ENCODE data around the gene BCAS3.

BCAS3 gene

GRCh38 chr17:61333136-61333535 is 655.5 kb downstream of the BCAS3 start:
- TF ChIP-seq CTCF (IDR thresholded peaks at IDR 0.05; ENCODE audit: insufficient read depth, low read depth, low read length, missing control alignments) = no peak
- DNase-seq (ENCODE audit: low read depth) = no peak
- no peak overlapping the region for H3K4me3 ChIP-seq (ENCODE audit: low read length)

DNA sequence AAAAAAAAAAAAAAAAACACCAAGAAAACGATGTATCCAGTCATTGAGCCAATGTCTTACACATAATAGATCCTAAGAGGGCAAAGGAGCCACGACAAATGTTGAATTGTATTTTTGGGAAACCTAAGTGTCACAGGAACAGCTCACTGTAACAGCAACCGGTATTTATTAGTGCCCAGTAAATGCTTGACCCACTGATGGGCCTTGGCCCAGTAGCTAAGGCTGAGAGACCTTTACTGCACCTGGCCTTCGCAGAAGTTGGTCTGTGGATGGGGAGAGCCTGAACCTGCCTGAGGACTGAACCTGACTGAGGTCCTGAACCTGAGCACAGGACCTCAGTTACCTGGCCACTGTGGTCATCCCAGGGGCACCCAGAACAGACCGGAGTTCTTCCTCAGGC is 657.0 kb downstream of the BCAS3 start:
- H3K4me3 ChIP-seq (ENCODE audit: low read length) = no peak overlapping the region
- no peak for DNase-seq (ENCODE audit: low read depth)
- no peak for TF ChIP-seq CTCF (IDR thresholded peaks at IDR 0.05; ENCODE audit: insufficient read depth, low read depth, low read length, missing control alignments)

DNA sequence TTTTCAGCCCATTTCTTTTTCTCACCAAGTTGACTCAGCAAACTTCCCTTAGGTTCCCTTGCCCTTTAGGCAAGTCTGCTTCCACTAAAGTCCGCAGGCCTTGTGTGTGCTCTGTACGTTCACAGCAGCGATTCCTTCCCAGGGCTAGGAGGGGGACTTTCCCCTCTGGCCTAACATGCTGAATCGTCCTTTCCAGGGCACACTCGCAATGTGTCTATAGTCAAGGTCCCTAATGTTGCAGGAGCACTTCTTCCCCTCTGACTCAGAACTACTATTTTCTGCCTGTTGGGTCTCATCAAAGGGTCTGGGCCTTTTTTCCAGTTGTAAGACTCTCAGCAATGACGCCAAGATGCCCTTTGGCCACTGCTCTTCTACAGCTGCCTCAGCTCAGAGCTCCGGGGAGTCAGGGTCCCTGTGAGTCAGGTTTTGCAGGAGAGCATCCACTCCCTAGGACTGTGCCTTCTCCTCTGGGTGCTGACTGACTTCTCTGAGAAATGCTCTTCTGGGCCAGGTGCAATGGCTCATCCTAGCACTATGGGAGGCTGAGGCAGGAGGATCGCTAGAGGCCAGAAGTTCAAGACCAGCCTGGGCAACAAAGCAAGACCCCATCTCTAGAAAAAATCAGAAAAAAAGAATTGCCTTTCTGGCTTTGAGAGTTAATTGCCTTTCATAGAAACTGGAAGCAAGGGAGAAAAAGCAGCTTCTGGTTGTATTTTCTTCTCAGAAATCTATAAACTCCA is 657.6 kb downstream of the BCAS3 start:
- H3K4me3 ChIP-seq (ENCODE audit: low read length) = no peak overlapping the region
- DNase-seq (ENCODE audit: low read depth) = no peak
- no peak for TF ChIP-seq CTCF (IDR thresholded peaks at IDR 0.05; ENCODE audit: insufficient read depth, low read depth, low read length, missing control alignments)

GRCh38 chr17:61335845-61336655 is 658.4 kb downstream of the BCAS3 start:
- TF ChIP-seq CTCF (IDR thresholded peaks at IDR 0.05; ENCODE audit: insufficient read depth, low read depth, low read length, missing control alignments) = no peak
- DNase-seq (ENCODE audit: low read depth) = no peak
- no peak overlapping the region for H3K4me3 ChIP-seq (ENCODE audit: low read length)

GRCh38 chr17:61337290-61337689 is 659.6 kb downstream of the BCAS3 start:
- H3K4me3 ChIP-seq (ENCODE audit: low read length) = no peak overlapping the region
- DNase-seq (ENCODE audit: low read depth) = no peak
- no peak for TF ChIP-seq CTCF (IDR thresholded peaks at IDR 0.05; ENCODE audit: insufficient read depth, low read depth, low read length, missing control alignments)

- no peak overlapping the region for H3K4me3 ChIP-seq (ENCODE audit: low read length)
- no peak for TF ChIP-seq CTCF (IDR thresholded peaks at IDR 0.05; ENCODE audit: insufficient read depth, low read depth, low read length, missing control alignments)
- peak; percentile 56 for DNase-seq (ENCODE audit: low read depth)
Measured at GRCh38 chr17:61338000-61338798, 660.5 kb downstream of the BCAS3 start.
